A549 (cell line): Measurements from ENCODE around the gene ATP5F1E. TPM values are rescaled to one million over a fixed set of nuclear protein-coding genes. Genes with fewer than 3 reads are reported as not detected.

Experiments
- ATAC-seq, 2 experiments: fragments of 200-7000 bp in 1 of 2; fragments of >200 bp in 1 of 2; cut with Nextera tagmentation in 1 of 2; cut with Tn5 transposase in 1 of 2; 3 replicates each; pipeline versions ENCODE4 v1.8.0 to v1.9.1; 2018 to 2020; ENCODE audit warnings: mild to moderate bottlenecking in 1 of 2, moderate library complexity in 1 of 2
- CTCF ChIA-PET: fragments of 300-600 bp; sonication (Branson Sonifier 250); formaldehyde crosslinking; extraction: SDS; loops from one replicate; lab custom pipeline; 2021; ENCODE audit warnings: antibody characterized with exemption, inconsistent platforms; lab: Yijun Ruan, JAX
- POLR2A ChIA-PET: fragments of 350-600 bp; formaldehyde crosslinking; extraction: SDS; loops from one replicate; lab custom pipeline; 2021; ENCODE audit warnings: antibody characterized with exemption, inconsistent platforms; lab: Yijun Ruan, JAX
- DNase-seq, 2 experiments: peaks; one replicate each; pipeline versions ENCODE4 v3.0.0 to v3.0.0-alpha.2; 2011 to 2016; ENCODE audit warnings: low read depth in 1 of 2, low spot score in 1 of 2
- FAIRE-seq: peaks from 2 replicates; lab custom pipeline; 2011; peaks lifted over from hg19 to GRCh38; lab: Jason Lieb, UNC
- H3K27ac ChIP-seq, 2 experiments: fragments of >200 bp; sonication (Bioruptor Twin); formaldehyde crosslinking; 3 replicates each; pipeline ENCODE4 v1.5.1; 2016 to 2017
- H3K4me1 ChIP-seq: fragments of >200 bp; sonication (Bioruptor Twin); formaldehyde crosslinking; 3 replicates; pipeline ENCODE4 v1.6.1; 2016
- H3K4me2 ChIP-seq: fragments of >200 bp; sonication (Bioruptor Twin); formaldehyde crosslinking; 3 replicates; pipeline ENCODE4 v1.6.1; 2016
- H3K4me3 ChIP-seq: fragments of >200 bp; sonication (Bioruptor Twin); formaldehyde crosslinking; 3 replicates; pipeline ENCODE4 v1.5.1; 2016
- H3K9me3 ChIP-seq: fragments of >200 bp; sonication (Bioruptor Twin); formaldehyde crosslinking; 3 replicates; pipeline ENCODE4 v1.6.1; 2016
- BCL3 ChIP-seq: fragments of >200 bp; sonication (Bioruptor Twin); formaldehyde crosslinking; IDR thresholded peaks from 3 replicates; pipeline ENCODE4 v1.6.1; 2016
- BHLHE40 ChIP-seq: IDR thresholded peaks from 2 replicates; pipeline ENCODE4 v1.6.1; 2012; ENCODE audit warnings: low read depth, low read length, inconsistent platforms
- CBX2 ChIP-seq: fragments of 200-600 bp; sonication (generic); IDR thresholded peaks from 2 replicates; pipeline ENCODE4 v1.6.1; 2016; ENCODE audit warnings: low read depth, mild to moderate bottlenecking, borderline replicate concordance
- CHD4 ChIP-seq: fragments of 200-600 bp; sonication (generic); IDR thresholded peaks from 2 replicates; pipeline ENCODE4 v1.6.1; 2016; ENCODE audit warnings: antibody characterized with exemption, mild to moderate bottlenecking, borderline replicate concordance
- EHF ChIP-seq: fragments of 250-450 bp; sonication (Bioruptor Pico); IDR thresholded peaks from 2 replicates; pipeline ENCODE4 v1.5.0; 2020; ENCODE audit warnings: mild to moderate bottlenecking
- EHMT2 ChIP-seq: fragments of 200-600 bp; sonication (generic); IDR thresholded peaks from 2 replicates; pipeline ENCODE4 v1.6.1; 2016; ENCODE audit warnings: antibody characterized with exemption, low read depth, mild to moderate bottlenecking, moderate library complexity
- ESRRA ChIP-seq: fragments of 150-350 bp; IDR thresholded peaks from 2 replicates; pipeline ENCODE4 v1.6.1; 2014; ENCODE audit warnings: mild to moderate bottlenecking, low read length, borderline replicate concordance
- FOSB ChIP-seq: fragments of 250-450 bp; sonication (Bioruptor Pico); IDR thresholded peaks from 2 replicates; pipeline ENCODE4 v1.5.0; 2020; ENCODE audit warnings: mild to moderate bottlenecking, moderate library complexity
- HOXB5 ChIP-seq: fragments of 250-450 bp; sonication (Bioruptor Pico); IDR thresholded peaks from 2 replicates; pipeline ENCODE4 v1.5.0; 2020; ENCODE audit warnings: mild to moderate bottlenecking, moderate library complexity
- JUN ChIP-seq, 2 experiments: fragments of >200 bp; sonication (Bioruptor Twin); formaldehyde crosslinking; IDR thresholded peaks; 2 replicates in 1 of 2; 3 replicates in 1 of 2; pipeline ENCODE4 v1.6.1; 2016 to 2017
- KDM1A ChIP-seq: fragments of 200-600 bp; sonication (generic); IDR thresholded peaks from 2 replicates; pipeline ENCODE4 v1.6.1; 2016; ENCODE audit warnings: low read depth, mild to moderate bottlenecking
- MAFK ChIP-seq: fragments of 450-650 bp; IDR thresholded peaks from 2 replicates; pipeline ENCODE4 v1.6.1; 2014; ENCODE audit not compliant: partially characterized antibody
- MAZ ChIP-seq: fragments of 150-350 bp; IDR thresholded peaks from 2 replicates; pipeline ENCODE4 v1.6.1; 2014; ENCODE audit warnings: antibody characterized with exemption, low read depth, low read length, borderline replicate concordance
- MYC ChIP-seq: IDR thresholded peaks from 2 replicates; pipeline ENCODE4 v1.6.1; 2012; ENCODE audit warnings: mild to moderate bottlenecking, inconsistent platforms, low read length, improper control_type of control experiment, borderline replicate concordance
- NPAS2 ChIP-seq: fragments of 250-450 bp; sonication (Bioruptor Pico); IDR thresholded peaks from 2 replicates; pipeline ENCODE4 v1.8.0; 2022; ENCODE audit warnings: mild to moderate bottlenecking, moderate library complexity, borderline replicate concordance
- NR3C1 ChIP-seq: fragments of >200 bp; sonication (Bioruptor Twin); formaldehyde crosslinking; IDR thresholded peaks from 3 replicates; pipeline ENCODE4 v1.6.1; 2017
- PBX3 ChIP-seq: IDR thresholded peaks from 2 replicates; pipeline ENCODE4 v1.6.1; 2012
- PHF8 ChIP-seq: fragments of 200-600 bp; sonication (generic); IDR thresholded peaks from 2 replicates; pipeline ENCODE4 v1.6.1; 2016; ENCODE audit warnings: low read depth, mild to moderate bottlenecking, antibody characterized with exemption, moderate library complexity, borderline replicate concordance
- POLR2A ChIP-seq: IDR thresholded peaks from 2 replicates; pipeline ENCODE4 v1.6.1; 2012; ENCODE audit warnings: mild to moderate bottlenecking, low read length
- RNF2 ChIP-seq: fragments of 200-600 bp; sonication (generic); IDR thresholded peaks from 2 replicates; pipeline ENCODE4 v1.6.1; 2016; ENCODE audit warnings: low read depth, mild to moderate bottlenecking, antibody characterized with exemption, moderate library complexity, borderline replicate concordance
- SMC3 ChIP-seq: fragments of >200 bp; sonication (Bioruptor Twin); formaldehyde crosslinking; IDR thresholded peaks from 3 replicates; pipeline ENCODE4 v1.6.1; 2018; ENCODE audit warnings: inconsistent platforms
- TP53 ChIP-seq: fragments of 250-450 bp; sonication (Bioruptor Pico); IDR thresholded peaks from 2 replicates; pipeline ENCODE4 v1.5.0; 2021; ENCODE audit warnings: mild to moderate bottlenecking, moderate library complexity
- ZFP36 ChIP-seq: fragments of 450-650 bp; IDR thresholded peaks from 2 replicates; pipeline ENCODE4 v1.6.1; 2014; ENCODE audit warnings: borderline replicate concordance; ENCODE audit not compliant: partially characterized antibody
- ZNF302 ChIP-seq: fragments of 250-450 bp; sonication (Bioruptor Pico); IDR thresholded peaks from 2 replicates; pipeline ENCODE4 v1.9.0; 2021; ENCODE audit warnings: inconsistent platforms, mild to moderate bottlenecking, moderate library complexity
- WGBS: methylation state at CpG from one replicate; pipeline ENCODE4 v1.1.6; 2017; ENCODE audit errors: missing lambda C conversion rate; 5-methylcytosine and 5-hydroxymethylcytosine counted together
- polyA plus RNA-seq, 4 experiments: library from polyadenylated mRNA; depleted of rRNA in 3 of 4; stranded (reverse); fragments of >200 nt; fragmentation: RNase III in 1 of 4; extraction: RNeasy Plus Mini Kit Qiagen cat#74134 plus additional on column Dnase treatment in 1 of 4; gene quantifications; 2 replicates in 3 of 4; 3 replicates in 1 of 4; pipeline ENCODE4 v1.2.3, GENCODE V29; 2011 to 2017
- TF ChIP-seq, protein P1 (sequence below): IDR thresholded peaks from 2 replicates; pipeline ENCODE4 v1.6.1; 2012

ATP5F1E gene
- polyA plus RNA-seq, 2 of the 4 experiments (the other 2 are of a cell fraction): 84.9 to 108 TPM

DNA sequence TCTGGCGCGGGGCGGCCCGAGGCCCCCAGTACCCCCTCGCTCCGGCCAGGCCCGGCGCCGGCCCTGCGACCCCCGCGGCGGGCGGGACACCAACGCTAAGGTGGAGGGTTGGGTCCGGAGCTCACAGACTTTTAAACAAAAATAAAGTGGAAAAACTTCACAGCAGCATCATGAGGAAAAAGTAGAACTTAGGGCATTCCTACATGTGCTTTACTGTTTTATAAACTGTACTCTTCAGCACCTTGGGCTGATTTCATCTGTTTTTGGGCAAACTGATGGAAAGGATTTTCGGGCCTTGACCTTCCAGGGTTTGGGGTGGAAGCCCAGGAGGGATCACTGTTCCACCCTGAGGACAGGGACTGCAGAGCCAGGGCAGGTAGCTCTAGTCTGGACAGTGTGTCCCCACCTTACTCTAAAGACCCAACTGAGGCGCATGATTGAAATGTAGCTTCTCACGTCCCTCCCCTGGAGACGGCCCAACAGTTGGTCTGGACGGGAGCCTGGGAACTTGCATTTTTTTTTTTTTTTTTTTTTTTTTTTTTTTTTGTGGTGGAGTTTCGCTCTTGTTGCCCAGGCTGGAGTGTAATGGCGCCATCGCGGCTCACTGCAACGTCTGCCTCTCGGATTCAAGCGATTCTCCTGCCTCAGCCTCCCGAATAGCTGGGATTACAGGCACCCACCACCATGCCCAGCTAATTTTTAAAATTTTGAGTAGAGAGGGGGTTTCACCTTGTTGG, 50.3 kb downstream of the ATP5F1E start:
- Histone ChIP-seq H3K4me3 (peak overlapping the region; percentile 71), H3K4me2 (peak overlapping the region; percentile 92), H3K4me1 (peaks cover 6% of the 10 kb centered on the region; the same call in 1 of the 3 replicates), H3K27ac (peak overlapping the region; percentile 97), H3K9me3 (no peaks in the 10 kb centered on the region)
- CTCF ChIA-PET: interaction anchor here (0.6 to 1.3 kb wide), 3 partner anchors 16 to 112 kb away, joined by 3 to 5 read pairs (median 4); no protein-coding TSS in a partner anchor
- FAIRE-seq (no peak), DNase-seq (peak; percentile 31 to 67), ATAC-seq (peak; percentile 58 to 62)
- TF ChIP-seq EHF (no peak), PBX3 (no peak), PHF8 (peak; percentile 42; the same call in 1 of the 2 replicates), MAZ (no peak), NPAS2 (no peak), TP53 (CRISPR knock-in tag) (no peak)
- POLR2A ChIA-PET: interaction anchor here (0.5 to 3.9 kb wide), 5 partner anchors 9 to 514 kb away, joined by 3 to 35 read pairs (median 4); partner anchors contain the start of gene ATP5F1E
- whole genome bisulfite sequencing: 14% methylated on average over 24 of the region's 29 CpGs

GRCh38 chr20:58980711-58981627, 51.2 kb downstream of the ATP5F1E start, which contains the start of gene NELFCD:
Gene NELFCD (plus strand): TSS chr20:58981256. CDS start chr20:58981310, 54 bp downstream.
- POLR2A ChIA-PET: interaction anchor here (0.6 to 3.9 kb wide), 7 partner anchors 10 to 79 kb away, joined by 3 to 35 read pairs (median 4); partner anchors contain the start of gene ATP5F1E
- Histone ChIP-seq H3K4me2 (peak within 1 kb of the TSS; percentile 92), H3K27ac (peak within 1 kb of the TSS; percentile 97), H3K4me1 (peaks cover 6% of the 10 kb centered on the region; the same call in 1 of the 3 replicates), H3K9me3 (no peaks in the 10 kb centered on the region)
- CTCF ChIA-PET: interaction anchor here (1.0 to 1.3 kb wide), 2 partner anchors 9 to 17 kb away, joined by 3 read pairs; no protein-coding TSS in a partner anchor
- WGBS: 3% methylated on average over 28 of the region's 109 CpGs
- ATAC-seq: peak; percentile 92 to 95
- TF ChIP-seq JUN (IDR thresholded peaks at IDR 0.05) (peak in 1 of 2 experiments; percentile 85; a peak in 3 of 5 replicates), PHF8 (peak; percentile 88; the same call in 1 of the 2 replicates), BHLHE40 (no peak), ZNF302 (CRISPR knock-in tag) (no peak), KDM1A (peak; percentile 81; the same call in 1 of the 2 replicates), MYC (0 out of 2 replicates have a peak, but pooled peaks have one; percentile 45), SMC3 (no peak), BCL3 (peak; percentile 85), MAFK (no peak), ESRRA (no peak), HOXB5 (peak; percentile 70), NR3C1 (no peak), CHD4 (peak; percentile 97), EHMT2 (no peak), POLR2A (peak; percentile 64), ZFP36 (no peak), FOSB (no peak), CBX2 (no peak), RNF2 (no peak)
- TF ChIP-seq, protein P1, sequence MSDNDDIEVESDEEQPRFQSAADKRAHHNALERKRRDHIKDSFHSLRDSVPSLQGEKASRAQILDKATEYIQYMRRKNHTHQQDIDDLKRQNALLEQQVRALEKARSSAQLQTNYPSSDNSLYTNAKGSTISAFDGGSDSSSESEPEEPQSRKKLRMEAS: peak; percentile 44
- TF ChIP-seq, all 56 proteins: peak for 9
- FAIRE-seq (no peak), DNase-seq (peak; percentile 90 to 95)
- peak within 1 kb of the TSS; percentile 71 for H3K4me3 ChIP-seq
